NB4 (cell line): ENCODE results near the gene MZF1.

Experiments
- MAX ChIP-seq: IDR thresholded peaks from 2 replicates; pipeline ENCODE4 v1.6.1; 2011; ENCODE audit warnings: low read depth, low read length
- POLR2A ChIP-seq: IDR thresholded peaks from 2 replicates; pipeline ENCODE4 v1.6.1; 2011; ENCODE audit warnings: mild to moderate bottlenecking; ENCODE audit not compliant: insufficient read length; ENCODE audit errors: extremely low read depth

- TF ChIP-seq MAX (no peak), POLR2A (no peak)
Observed at GRCh38 chr19:58547323-58548312, 25.5 kb downstream of the MZF1 start.
